Measurements from ENCODE around the gene WWOX. TPM values are rescaled to one million over a fixed set of nuclear protein-coding genes. Genes with fewer than 3 reads are reported as not detected.

WWOX gene
- total RNA-seq, 2 donors from 2014 or later: 30.0 to 35.4 TPM

- Histone ChIP-seq H3K27ac (ENCODE audit: low read depth, low read length) (no peak overlapping the region), H3K4me1 (ENCODE audit: control insufficient read depth, insufficient read depth, low read length) (no peaks in the 10 kb centered on the region), H3K36me3 (ENCODE audit: control insufficient read depth, insufficient read depth, low read length) (no peaks in the 10 kb centered on the region), H3K9me3 (ENCODE audit: control insufficient read depth, low read length) (no peaks in the 10 kb centered on the region), H3K4me3 (ENCODE audit: low read length) (no peak overlapping the region), H3K9ac (ENCODE audit: extremely low read depth, low read length, poor library complexity, severe bottlenecking) (no peak overlapping the region), H3K27me3 (ENCODE audit: control insufficient read depth, insufficient read depth, low read length, poor library complexity, severe bottlenecking) (no peaks in the 10 kb centered on the region)
- WGBS, 2 experiments (ENCODE audit: insufficient coverage in 1 of 2, insufficient read length in 1 of 2): 94% methylated on average over 6 of the region's 6 CpGs; no CpG with 5 or more reads in 1 of the 2 experiments
- H3K4me1 Mint-ChIP-seq: peaks cover 6% of the 10 kb centered on the region
- H3K36me3 Mint-ChIP-seq (ENCODE audit: low read depth): no peaks in the 10 kb centered on the region
- H3K4me3 Mint-ChIP-seq: no peak overlapping the region
- no peak for DNase-seq
- no peaks in the 10 kb centered on the region for H3K9me3 Mint-ChIP-seq
- no peaks in the 10 kb centered on the region for H3K27me3 Mint-ChIP-seq (ENCODE audit: insufficient read depth)
- TF ChIP-seq, protein P1, sequence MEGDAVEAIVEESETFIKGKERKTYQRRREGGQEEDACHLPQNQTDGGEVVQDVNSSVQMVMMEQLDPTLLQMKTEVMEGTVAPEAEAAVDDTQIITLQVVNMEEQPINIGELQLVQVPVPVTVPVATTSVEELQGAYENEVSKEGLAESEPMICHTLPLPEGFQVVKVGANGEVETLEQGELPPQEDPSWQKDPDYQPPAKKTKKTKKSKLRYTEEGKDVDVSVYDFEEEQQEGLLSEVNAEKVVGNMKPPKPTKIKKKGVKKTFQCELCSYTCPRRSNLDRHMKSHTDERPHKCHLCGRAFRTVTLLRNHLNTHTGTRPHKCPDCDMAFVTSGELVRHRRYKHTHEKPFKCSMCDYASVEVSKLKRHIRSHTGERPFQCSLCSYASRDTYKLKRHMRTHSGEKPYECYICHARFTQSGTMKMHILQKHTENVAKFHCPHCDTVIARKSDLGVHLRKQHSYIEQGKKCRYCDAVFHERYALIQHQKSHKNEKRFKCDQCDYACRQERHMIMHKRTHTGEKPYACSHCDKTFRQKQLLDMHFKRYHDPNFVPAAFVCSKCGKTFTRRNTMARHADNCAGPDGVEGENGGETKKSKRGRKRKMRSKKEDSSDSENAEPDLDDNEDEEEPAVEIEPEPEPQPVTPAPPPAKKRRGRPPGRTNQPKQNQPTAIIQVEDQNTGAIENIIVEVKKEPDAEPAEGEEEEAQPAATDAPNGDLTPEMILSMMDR (conservative IDR thresholded peaks at IDR 0.05): no peak
- H3K27ac Mint-ChIP-seq: no peak overlapping the region
Observed at GRCh38 chr16:78735337-78735736, 635.9 kb downstream of the WWOX start.

DNA sequence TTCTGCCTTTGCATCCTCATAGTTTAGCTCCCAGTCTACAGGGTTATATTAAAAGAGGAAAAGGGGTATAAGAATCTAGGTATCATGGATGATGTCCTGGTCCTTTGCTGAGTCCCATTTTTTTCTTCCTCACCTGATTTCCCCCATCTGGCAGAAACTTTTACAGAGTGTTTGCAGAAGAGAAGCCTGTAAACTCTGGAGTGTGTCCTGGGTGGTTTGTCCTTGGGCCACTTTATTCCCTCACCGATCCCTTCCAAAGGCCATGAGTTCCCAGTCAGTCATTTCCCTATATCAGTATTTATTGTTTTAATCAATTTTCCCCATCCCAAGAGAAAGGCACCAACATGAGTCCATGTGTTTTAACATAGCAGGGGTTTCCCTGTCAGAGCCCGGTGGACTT lies 638.2 kb downstream of the WWOX start:
- Histone ChIP-seq H3K27ac (ENCODE audit: low read depth, low read length) (no peak overlapping the region), H3K4me3 (ENCODE audit: low read length) (no peak overlapping the region), H3K36me3 (ENCODE audit: control insufficient read depth, insufficient read depth, low read length) (no peaks in the 10 kb centered on the region), H3K27me3 (ENCODE audit: control insufficient read depth, insufficient read depth, low read length, poor library complexity, severe bottlenecking) (no peaks in the 10 kb centered on the region), H3K9ac (ENCODE audit: extremely low read depth, low read length, poor library complexity, severe bottlenecking) (no peak overlapping the region), H3K4me1 (ENCODE audit: control insufficient read depth, insufficient read depth, low read length) (no peaks in the 10 kb centered on the region), H3K9me3 (ENCODE audit: control insufficient read depth, low read length) (no peaks in the 10 kb centered on the region)
- Mint-ChIP-seq H3K9me3 (peaks cover 3% of the 10 kb centered on the region), H3K4me3 (no peak overlapping the region), H3K27ac (no peak overlapping the region), H3K36me3 (ENCODE audit: low read depth) (no peaks in the 10 kb centered on the region), H3K4me1 (peaks cover 6% of the 10 kb centered on the region), H3K27me3 (ENCODE audit: insufficient read depth) (no peaks in the 10 kb centered on the region)
- TF ChIP-seq, protein P1 (conservative IDR thresholded peaks at IDR 0.05): no peak
- 95% methylated on average over 2 of the region's 2 CpGs; no CpG with 5 or more reads in 1 of the 2 experiments for WGBS, 2 experiments (ENCODE audit: insufficient coverage in 1 of 2, insufficient read length in 1 of 2)
- no peak for DNase-seq

DNA sequence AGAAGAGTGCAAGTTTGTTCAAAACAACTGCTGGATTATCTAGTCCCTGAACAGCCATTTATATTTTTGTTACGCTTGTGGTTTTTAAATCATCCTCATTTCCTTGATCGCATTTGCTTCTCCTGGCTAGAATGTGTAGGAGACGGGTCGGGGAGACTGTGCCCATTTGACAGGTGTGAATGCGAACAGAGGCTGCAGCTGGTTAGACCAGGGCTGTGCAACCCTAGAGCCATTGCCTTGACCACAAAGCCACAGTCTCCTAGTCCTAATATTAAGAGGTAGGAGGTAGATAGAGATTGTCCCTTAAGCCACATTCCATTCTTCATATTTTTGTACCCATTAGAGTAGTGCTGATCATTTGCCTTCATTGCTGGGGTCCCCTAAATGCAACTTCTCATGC lies 639.1 kb downstream of the WWOX start:
- Histone ChIP-seq H3K27ac (ENCODE audit: low read depth, low read length) (no peak overlapping the region), H3K4me1 (ENCODE audit: control insufficient read depth, insufficient read depth, low read length) (no peaks in the 10 kb centered on the region), H3K9me3 (ENCODE audit: control insufficient read depth, low read length) (no peaks in the 10 kb centered on the region), H3K4me3 (ENCODE audit: low read length) (no peak overlapping the region), H3K9ac (ENCODE audit: extremely low read depth, low read length, poor library complexity, severe bottlenecking) (no peak overlapping the region), H3K36me3 (ENCODE audit: control insufficient read depth, insufficient read depth, low read length) (no peaks in the 10 kb centered on the region), H3K27me3 (ENCODE audit: control insufficient read depth, insufficient read depth, low read length, poor library complexity, severe bottlenecking) (no peaks in the 10 kb centered on the region)
- H3K27me3 Mint-ChIP-seq (ENCODE audit: insufficient read depth): no peaks in the 10 kb centered on the region
- TF ChIP-seq, protein P1 (conservative IDR thresholded peaks at IDR 0.05): no peak
- DNase-seq: no peak
- peaks cover 8% of the 10 kb centered on the region for H3K4me1 Mint-ChIP-seq
- H3K27ac Mint-ChIP-seq: no peak overlapping the region
- no peaks in the 10 kb centered on the region for H3K36me3 Mint-ChIP-seq (ENCODE audit: low read depth)
- H3K9me3 Mint-ChIP-seq: peaks cover 3% of the 10 kb centered on the region
- H3K4me3 Mint-ChIP-seq: no peak overlapping the region
- 99 to 100% methylated on average over 4 to 5 of the region's 5 CpGs for WGBS, 2 experiments (ENCODE audit: insufficient coverage in 1 of 2, insufficient read length in 1 of 2)

Measured in endodermal cell (in vitro differentiated cells).